Activated CD8-positive, alpha-beta T cell treated with anti-CD3 and anti-CD28 coated beads, Interleukin-2, amount 10 ng/mL, durations not matched to agents 7 days and 5 days (primary cell): Measurements from ENCODE around the gene SPTSSA. TPM values are rescaled to one million over a fixed set of nuclear protein-coding genes. Genes with fewer than 3 reads are reported as not detected.
"Not testable (repeated sequence)": the region's sequence is repeated elsewhere in the genome, so short reads cannot be mapped to it uniquely, and the experiment has no call there.

Source experiments
- ATAC-seq: fragments of 150-1000 bp; cut with Tn5 transposase; one replicate; pipeline ENCODE4 v1.10.0; 2021; ENCODE audit warnings: moderate library complexity
- CTCF ChIA-PET: fragments of 350-600 bp; sonication (Branson Sonifier 250); formaldehyde crosslinking; loops from one replicate; lab custom pipeline; 2021; ENCODE audit warnings: antibody characterized with exemption; lab: Charles Lee
- POLR2A ChIA-PET: fragments of 350-600 bp; sonication (Branson Sonifier 250); formaldehyde crosslinking; loops from one replicate; lab custom pipeline; 2021; ENCODE audit warnings: antibody characterized with exemption; lab: Charles Lee
- DNase-seq: peaks from one replicate; pipeline ENCODE4 v3.0.0-alpha.2; 2020
- H3K27ac Mint-ChIP-seq: one replicate; pipeline ENCODE4 v1.8.0; 2021; ENCODE audit warnings: mild to moderate bottlenecking, mixed read lengths
- H3K27me3 Mint-ChIP-seq: one replicate; pipeline ENCODE4 v1.8.0; 2021; ENCODE audit warnings: low read depth, mixed read lengths
- H3K36me3 Mint-ChIP-seq: one replicate; pipeline ENCODE4 v1.8.0; 2021; ENCODE audit warnings: low read depth, mixed read lengths
- H3K4me1 Mint-ChIP-seq: one replicate; pipeline ENCODE4 v1.8.0; 2021; ENCODE audit warnings: low read depth, mixed read lengths
- H3K4me3 Mint-ChIP-seq: one replicate; pipeline ENCODE4 v1.8.0; 2021; ENCODE audit warnings: mild to moderate bottlenecking, mixed read lengths
- H3K9me3 Mint-ChIP-seq: one replicate; pipeline ENCODE4 v1.8.0; 2022; ENCODE audit warnings: mixed read lengths; ENCODE audit not compliant: insufficient read depth
- total RNA-seq, 2 experiments: library from RNA; stranded (reverse); gene quantifications; one replicate each; pipeline ENCODE4 v1.2.3, GENCODE V29; 2021

SPTSSA gene
- total RNA-seq, 2 experiments from 2014 or later, result 13.1 to 14.8 TPM

GRCh38 chr14:34496007-34496678 is 34.1 kb upstream of the SPTSSA start:
- ATAC-seq (no peak), DNase-seq (no peak)
- ChIA-PET POLR2A (no interaction called here), CTCF (no interaction called here)
- Mint-ChIP-seq H3K4me3 (no peak overlapping the region), H3K36me3 (no peaks in the 10 kb centered on the region), H3K9me3 (no peaks in the 10 kb centered on the region), H3K27me3 (no peaks in the 10 kb centered on the region), H3K27ac (no peak overlapping the region), H3K4me1 (no peaks in the 10 kb centered on the region)

GRCh38 chr14:34489324-34489723 is 27.3 kb upstream of the SPTSSA start:
- H3K27ac Mint-ChIP-seq, result no peak overlapping the region
- no peaks in the 10 kb centered on the region for H3K9me3 Mint-ChIP-seq
- ChIA-PET POLR2A (no interaction called here), CTCF (no interaction called here)
- no peak for ATAC-seq
- H3K36me3 Mint-ChIP-seq, result no peaks in the 10 kb centered on the region
- no peaks in the 10 kb centered on the region for H3K27me3 Mint-ChIP-seq
- H3K4me1 Mint-ChIP-seq, result no peaks in the 10 kb centered on the region
- H3K4me3 Mint-ChIP-seq, result no peak overlapping the region
- no peak for DNase-seq

GRCh38 chr14:34488528-34488927 is 26.5 kb upstream of the SPTSSA start:
- H3K36me3 Mint-ChIP-seq, result no peaks in the 10 kb centered on the region
- H3K9me3 Mint-ChIP-seq, result no peaks in the 10 kb centered on the region
- ChIA-PET POLR2A (no interaction called here), CTCF (no interaction called here)
- H3K27me3 Mint-ChIP-seq, result no peaks in the 10 kb centered on the region
- no peaks in the 10 kb centered on the region for H3K4me1 Mint-ChIP-seq
- H3K27ac Mint-ChIP-seq, result no peak overlapping the region
- H3K4me3 Mint-ChIP-seq, result no peak overlapping the region
- DNase-seq (no peak), ATAC-seq (no peak)

- no peak overlapping the region for H3K4me3 Mint-ChIP-seq
- CTCF ChIA-PET, result no interaction called here
- H3K4me1 Mint-ChIP-seq, result no peaks in the 10 kb centered on the region
- no peak overlapping the region for H3K27ac Mint-ChIP-seq
- H3K9me3 Mint-ChIP-seq, result no peaks in the 10 kb centered on the region
- no peak for ATAC-seq
- no peaks in the 10 kb centered on the region for H3K36me3 Mint-ChIP-seq
- POLR2A ChIA-PET, result no interaction called here
- no peak for DNase-seq
- H3K27me3 Mint-ChIP-seq, result no peaks in the 10 kb centered on the region
These were observed 22.7 kb upstream of the SPTSSA start for GRCh38 chr14:34484726-34485125.

- CTCF ChIA-PET, result no interaction called here
- no peak overlapping the region for H3K4me3 Mint-ChIP-seq
- ATAC-seq (no peak), DNase-seq (no peak)
- no peaks in the 10 kb centered on the region for H3K9me3 Mint-ChIP-seq
- no peaks in the 10 kb centered on the region for H3K36me3 Mint-ChIP-seq
- no peaks in the 10 kb centered on the region for H3K27me3 Mint-ChIP-seq
- POLR2A ChIA-PET, result no interaction called here
- H3K27ac Mint-ChIP-seq, result no peak overlapping the region
- no peaks in the 10 kb centered on the region for H3K4me1 Mint-ChIP-seq
These were observed 20.4 kb upstream of the SPTSSA start for GRCh38 chr14:34482463-34482862.

- DNase-seq (no peak), ATAC-seq (no peak)
- H3K4me3 Mint-ChIP-seq, result no peak overlapping the region
- POLR2A ChIA-PET, result no interaction called here
- no peaks in the 10 kb centered on the region for H3K9me3 Mint-ChIP-seq
- H3K4me1 Mint-ChIP-seq, result no peaks in the 10 kb centered on the region
- H3K27ac Mint-ChIP-seq, result no peak overlapping the region
- CTCF ChIA-PET, result no interaction called here
- no peaks in the 10 kb centered on the region for H3K36me3 Mint-ChIP-seq
- no peaks in the 10 kb centered on the region for H3K27me3 Mint-ChIP-seq
These were observed 17.7 kb upstream of the SPTSSA start for GRCh38 chr14:34479694-34480093.

- Mint-ChIP-seq H3K36me3 (no peaks in the 10 kb centered on the region), H3K9me3 (no peaks in the 10 kb centered on the region), H3K27ac (no peak overlapping the region), H3K4me3 (no peak overlapping the region), H3K4me1 (no peaks in the 10 kb centered on the region), H3K27me3 (no peaks in the 10 kb centered on the region)
- no peak for DNase-seq
- ATAC-seq, result no peak
- ChIA-PET POLR2A (no interaction called here), CTCF (no interaction called here)
These were observed 16.2 kb upstream of the SPTSSA start for GRCh38 chr14:34478261-34478660.

- CTCF ChIA-PET, H3K4me3 Mint-ChIP-seq, POLR2A ChIA-PET, H3K36me3 Mint-ChIP-seq, H3K27ac Mint-ChIP-seq, H3K4me1 Mint-ChIP-seq, H3K27me3 Mint-ChIP-seq, DNase-seq, H3K9me3 Mint-ChIP-seq, ATAC-seq: not testable (repeated sequence)
These were observed 14.0 kb upstream of the SPTSSA start for GRCh38 chr14:34476036-34476435.

GRCh38 chr14:34475163-34475562 is 13.1 kb upstream of the SPTSSA start:
- Mint-ChIP-seq H3K27ac (no peak overlapping the region), H3K9me3 (no peaks in the 10 kb centered on the region), H3K4me3 (no peak overlapping the region), H3K36me3 (no peaks in the 10 kb centered on the region), H3K27me3 (no peaks in the 10 kb centered on the region), H3K4me1 (no peaks in the 10 kb centered on the region)
- DNase-seq (no peak), ATAC-seq (no peak)
- ChIA-PET CTCF (no interaction called here), POLR2A (no interaction called here)

GRCh38 chr14:34474187-34474679 is 12.2 kb upstream of the SPTSSA start:
- H3K9me3 Mint-ChIP-seq, result no peaks in the 10 kb centered on the region
- no peak for DNase-seq
- H3K4me3 Mint-ChIP-seq, result no peak overlapping the region
- H3K27ac Mint-ChIP-seq, result no peak overlapping the region
- H3K36me3 Mint-ChIP-seq, result no peaks in the 10 kb centered on the region
- POLR2A ChIA-PET, result no interaction called here
- CTCF ChIA-PET, result no interaction called here
- no peak for ATAC-seq
- H3K4me1 Mint-ChIP-seq, result no peaks in the 10 kb centered on the region
- no peaks in the 10 kb centered on the region for H3K27me3 Mint-ChIP-seq

GRCh38 chr14:34472706-34473279 is 10.8 kb upstream of the SPTSSA start:
- Mint-ChIP-seq H3K36me3 (no peaks in the 10 kb centered on the region), H3K4me3 (no peak overlapping the region), H3K9me3 (no peaks in the 10 kb centered on the region), H3K27me3 (peaks cover 2% of the 10 kb centered on the region), H3K4me1 (no peaks in the 10 kb centered on the region), H3K27ac (no peak overlapping the region)
- no peak for ATAC-seq
- ChIA-PET CTCF (interaction anchor here (0.9 to 1.2 kb wide), 2 partner anchors 8 to 142 kb away, joined by 3 read pairs; no protein-coding TSS in a partner anchor), POLR2A (no interaction called here)
- DNase-seq, result no peak

- H3K36me3 Mint-ChIP-seq, result no peaks in the 10 kb centered on the region
- H3K27me3 Mint-ChIP-seq, result peaks cover 5% of the 10 kb centered on the region
- no peak for ATAC-seq
- no peaks in the 10 kb centered on the region for H3K9me3 Mint-ChIP-seq
- CTCF ChIA-PET, result no interaction called here
- no peak for DNase-seq
- H3K4me1 Mint-ChIP-seq, result no peaks in the 10 kb centered on the region
- no peak overlapping the region for H3K4me3 Mint-ChIP-seq
- no peak overlapping the region for H3K27ac Mint-ChIP-seq
- POLR2A ChIA-PET, result no interaction called here
These were observed 8.3 kb upstream of the SPTSSA start for GRCh38 chr14:34470319-34470718.
